ENCODE results near the gene ARL10. TPM values are rescaled to one million over a fixed set of nuclear protein-coding genes. Genes with fewer than 3 reads are reported as not detected.
"Not testable (repeated sequence)": the region's sequence is repeated elsewhere in the genome, so short reads cannot be mapped to it uniquely, and the experiment has no call there.

ARL10 gene
- total RNA-seq, 1 donor from 2014 or later, result 40.0 TPM

DNA sequence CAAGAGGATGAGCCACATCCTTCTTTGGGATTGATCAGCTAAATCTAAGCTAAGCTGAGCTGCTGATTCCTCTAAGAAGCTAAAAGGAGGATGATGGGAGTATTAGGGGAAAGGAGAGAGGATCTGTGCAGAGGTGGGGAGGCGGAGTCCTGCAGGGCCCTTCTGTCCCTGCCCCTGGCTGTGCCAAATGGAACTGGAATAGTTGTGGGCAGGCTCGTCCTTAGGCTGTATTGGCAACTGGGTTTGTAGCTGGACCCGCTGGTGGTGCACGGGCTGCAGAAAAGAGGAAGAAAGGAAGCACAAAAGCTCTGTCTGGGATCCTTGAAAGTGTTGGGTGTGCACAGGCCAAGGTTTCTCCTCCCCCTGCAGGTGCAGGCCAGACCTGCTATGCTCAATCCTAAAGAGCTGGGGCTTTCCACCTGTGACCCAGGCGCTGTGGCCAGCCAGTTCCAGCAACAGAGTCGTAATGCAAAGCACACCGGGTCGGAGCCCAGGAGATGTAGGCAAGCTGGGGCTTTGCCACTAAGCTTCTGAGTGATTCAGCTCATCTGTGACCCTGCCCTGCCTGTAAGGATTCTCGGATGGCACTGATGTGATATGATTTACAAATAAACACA is 41.3 kb downstream of the ARL10 start:
- H3K27me3 Mint-ChIP-seq (ENCODE audit: low read depth), result no peaks in the 10 kb centered on the region
- no peaks in the 10 kb centered on the region for H3K36me3 Mint-ChIP-seq (ENCODE audit: low read depth)
- no peaks in the 10 kb centered on the region for H3K4me1 Mint-ChIP-seq
- no peak for DNase-seq (ENCODE audit: low read depth, low spot score)
- TF ChIP-seq, protein P1, sequence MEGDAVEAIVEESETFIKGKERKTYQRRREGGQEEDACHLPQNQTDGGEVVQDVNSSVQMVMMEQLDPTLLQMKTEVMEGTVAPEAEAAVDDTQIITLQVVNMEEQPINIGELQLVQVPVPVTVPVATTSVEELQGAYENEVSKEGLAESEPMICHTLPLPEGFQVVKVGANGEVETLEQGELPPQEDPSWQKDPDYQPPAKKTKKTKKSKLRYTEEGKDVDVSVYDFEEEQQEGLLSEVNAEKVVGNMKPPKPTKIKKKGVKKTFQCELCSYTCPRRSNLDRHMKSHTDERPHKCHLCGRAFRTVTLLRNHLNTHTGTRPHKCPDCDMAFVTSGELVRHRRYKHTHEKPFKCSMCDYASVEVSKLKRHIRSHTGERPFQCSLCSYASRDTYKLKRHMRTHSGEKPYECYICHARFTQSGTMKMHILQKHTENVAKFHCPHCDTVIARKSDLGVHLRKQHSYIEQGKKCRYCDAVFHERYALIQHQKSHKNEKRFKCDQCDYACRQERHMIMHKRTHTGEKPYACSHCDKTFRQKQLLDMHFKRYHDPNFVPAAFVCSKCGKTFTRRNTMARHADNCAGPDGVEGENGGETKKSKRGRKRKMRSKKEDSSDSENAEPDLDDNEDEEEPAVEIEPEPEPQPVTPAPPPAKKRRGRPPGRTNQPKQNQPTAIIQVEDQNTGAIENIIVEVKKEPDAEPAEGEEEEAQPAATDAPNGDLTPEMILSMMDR (conservative IDR thresholded peaks at IDR 0.05), result no peak
- H3K4me3 Mint-ChIP-seq, result no peak overlapping the region
- no peaks in the 10 kb centered on the region for H3K9me3 Mint-ChIP-seq
- no peak overlapping the region for H3K27ac Mint-ChIP-seq (ENCODE audit: unreplicated experiment)

- no peaks in the 10 kb centered on the region for H3K4me1 Mint-ChIP-seq
- no peak overlapping the region for H3K27ac Mint-ChIP-seq (ENCODE audit: unreplicated experiment)
- no peaks in the 10 kb centered on the region for H3K27me3 Mint-ChIP-seq (ENCODE audit: low read depth)
- H3K4me3 Mint-ChIP-seq, result no peak overlapping the region
- no peaks in the 10 kb centered on the region for H3K36me3 Mint-ChIP-seq (ENCODE audit: low read depth)
- H3K9me3 Mint-ChIP-seq, result no peaks in the 10 kb centered on the region
- no peak for DNase-seq (ENCODE audit: low read depth, low spot score)
- TF ChIP-seq, protein P1 (conservative IDR thresholded peaks at IDR 0.05), result no peak
Measured at GRCh38 chr5:176407456-176408251, 42.4 kb downstream of the ARL10 start.

DNA sequence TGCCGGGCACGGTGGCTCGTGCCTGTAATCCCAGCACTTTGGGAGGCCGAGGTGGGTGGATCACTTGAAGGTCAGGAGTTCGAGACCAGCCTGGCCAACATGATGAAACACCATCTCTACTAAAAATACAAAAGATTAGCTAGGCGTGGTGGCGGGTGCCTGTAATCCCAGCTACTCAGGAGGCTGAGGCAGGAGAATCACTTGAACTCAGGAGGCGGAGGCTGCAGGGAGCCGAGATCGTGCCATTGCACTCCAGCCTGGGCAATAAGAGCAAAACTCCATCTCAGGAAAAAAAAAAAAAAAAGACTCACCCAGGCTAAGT is 42.9 kb downstream of the ARL10 start:
- H3K36me3 Mint-ChIP-seq (ENCODE audit: low read depth); DNase-seq (ENCODE audit: low read depth, low spot score); H3K27me3 Mint-ChIP-seq (ENCODE audit: low read depth); H3K9me3 Mint-ChIP-seq; H3K4me1 Mint-ChIP-seq; H3K27ac Mint-ChIP-seq (ENCODE audit: unreplicated experiment); H3K4me3 Mint-ChIP-seq: not testable (repeated sequence)

GRCh38 chr5:176408590-176408989 is 43.3 kb downstream of the ARL10 start:
- H3K9me3 Mint-ChIP-seq, result no peaks in the 10 kb centered on the region
- H3K27ac Mint-ChIP-seq (ENCODE audit: unreplicated experiment), result no peak overlapping the region
- H3K4me1 Mint-ChIP-seq, result no peaks in the 10 kb centered on the region
- DNase-seq (ENCODE audit: low read depth, low spot score), result no peak
- no peaks in the 10 kb centered on the region for H3K27me3 Mint-ChIP-seq (ENCODE audit: low read depth)
- TF ChIP-seq, protein P1 (conservative IDR thresholded peaks at IDR 0.05), result no peak
- H3K4me3 Mint-ChIP-seq, result no peak overlapping the region
- no peaks in the 10 kb centered on the region for H3K36me3 Mint-ChIP-seq (ENCODE audit: low read depth)

DNA sequence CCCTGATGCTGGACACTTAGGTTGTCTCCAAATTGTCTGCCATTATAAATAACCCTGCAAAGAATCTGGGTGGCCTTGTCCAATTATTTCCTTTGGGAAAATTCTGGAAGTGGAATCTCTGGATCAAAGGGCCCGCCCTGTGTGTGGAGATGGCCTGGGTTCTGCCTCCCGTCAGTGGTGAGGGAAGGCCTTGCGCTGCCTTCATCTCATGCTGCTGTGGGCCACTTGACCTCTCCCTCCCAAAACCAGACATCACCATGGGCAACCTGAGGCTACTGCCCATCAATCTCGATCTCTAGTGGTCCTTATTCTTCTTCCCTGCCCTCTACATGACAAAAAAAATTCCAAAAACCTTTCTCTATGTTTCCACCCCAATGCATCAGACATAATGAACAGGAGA is 44.5 kb downstream of the ARL10 start:
- no peaks in the 10 kb centered on the region for H3K27me3 Mint-ChIP-seq (ENCODE audit: low read depth)
- DNase-seq (ENCODE audit: low read depth, low spot score), result no peak
- peaks cover 3% of the 10 kb centered on the region for H3K4me1 Mint-ChIP-seq
- no peak overlapping the region for H3K27ac Mint-ChIP-seq (ENCODE audit: unreplicated experiment)
- no peaks in the 10 kb centered on the region for H3K9me3 Mint-ChIP-seq
- H3K4me3 Mint-ChIP-seq, result no peak overlapping the region
- TF ChIP-seq, protein P1 (conservative IDR thresholded peaks at IDR 0.05), result no peak
- no peaks in the 10 kb centered on the region for H3K36me3 Mint-ChIP-seq (ENCODE audit: low read depth)

GRCh38 chr5:176410486-176411180 is 45.3 kb downstream of the ARL10 start:
- Mint-ChIP-seq H3K9me3 (no peaks in the 10 kb centered on the region), H3K36me3 (ENCODE audit: low read depth) (no peaks in the 10 kb centered on the region), H3K4me1 (peaks cover 8% of the 10 kb centered on the region), H3K4me3 (no peak overlapping the region), H3K27me3 (ENCODE audit: low read depth) (no peaks in the 10 kb centered on the region), H3K27ac (ENCODE audit: unreplicated experiment) (no peak overlapping the region)
- no peak for DNase-seq (ENCODE audit: low read depth, low spot score)
- TF ChIP-seq, protein P1 (conservative IDR thresholded peaks at IDR 0.05), result no peak
